Endothelial cell of umbilical vein (primary cell): ENCODE measurements around the gene MYH11. TPM values are rescaled to one million over a fixed set of nuclear protein-coding genes. Genes with fewer than 3 reads are reported as not detected.

Source experiments
- BruUV-seq: library from RNA; stranded (reverse); fragments of 400-500 nt; replicated peaks from 2 replicates; lab custom pipeline; 2021; lab: Mats Ljungman, UMichigan
- CTCF ChIA-PET: fragments of 300-600, 350-600 bp; sonication (Branson Sonifier 250); formaldehyde crosslinking; loops from one replicate; lab custom pipeline; 2021; ENCODE audit warnings: antibody characterized with exemption, inconsistent platforms; lab: Charles Lee
- POLR2A ChIA-PET: fragments of 300-600, 350-600 bp; sonication (Branson Sonifier 250); formaldehyde crosslinking; loops from one replicate; lab custom pipeline; 2021; ENCODE audit warnings: antibody characterized with exemption, inconsistent platforms; lab: Charles Lee
- DNase-seq: peaks from one replicate; pipeline ENCODE4 v3.0.0-alpha.2; 2011; ENCODE audit warnings: low read depth, low spot score
- FAIRE-seq: peaks from 2 replicates; lab custom pipeline; 2011; peaks lifted over from hg19 to GRCh38; lab: Jason Lieb, UNC
- H2AFZ ChIP-seq: 2 replicates; pipeline ENCODE4 v1.6.0; 2012; ENCODE audit warnings: low read depth, low read length, control low read depth, inconsistent platforms
- H3K27ac ChIP-seq: 2 replicates; pipeline ENCODE4 v1.5.1; 2011; ENCODE audit warnings: low read depth, mild to moderate bottlenecking, control low read depth, low read length, moderate library complexity; ENCODE audit not compliant: insufficient read depth
- H3K27me3 ChIP-seq, 2 experiments: 2 replicates each; pipeline versions ENCODE4 v1.6.0 to v1.6.1; 2011; ENCODE audit warnings: low read length in 2 of 2, mixed read lengths in 1 of 2; ENCODE audit not compliant: control insufficient read depth in 2 of 2, insufficient read depth in 2 of 2
- H3K36me3 ChIP-seq, 2 experiments: 2 replicates in 1 of 2; 3 replicates in 1 of 2; pipeline ENCODE4 v1.5.1; 2011; ENCODE audit warnings: low read length in 2 of 2, mild to moderate bottlenecking in 1 of 2, moderate library complexity in 1 of 2; ENCODE audit not compliant: control insufficient read depth in 2 of 2, insufficient read depth in 2 of 2; ENCODE audit errors: extremely low read depth in 1 of 2
- H3K4me1 ChIP-seq: 3 replicates; pipeline ENCODE4 v1.5.1; 2011; ENCODE audit warnings: mild to moderate bottlenecking, low read length; ENCODE audit not compliant: control insufficient read depth, insufficient read depth; ENCODE audit errors: extremely low read depth
- H3K4me2 ChIP-seq: 2 replicates; pipeline ENCODE4 v1.6.1; 2011; ENCODE audit warnings: low read length, control low read depth, mixed read lengths; ENCODE audit not compliant: insufficient read depth
- H3K4me3 ChIP-seq, 3 experiments: fragments of 200-600 bp in 1 of 3; sonication (generic), shearing (Covaris generic) in 1 of 3; replicated peaks in 1 of 3; 2 replicates each; pipeline ENCODE4 v1.5.1; 2011 to 2016; ENCODE audit warnings: control low read depth in 3 of 3, low read length in 3 of 3, mild to moderate bottlenecking in 2 of 3, inconsistent platforms in 1 of 3, low read depth in 1 of 3, moderate library complexity in 1 of 3; ENCODE audit not compliant: insufficient read depth in 1 of 3
- H3K79me2 ChIP-seq: 2 replicates; pipeline ENCODE4 v1.6.0; 2012; ENCODE audit warnings: low read length, inconsistent platforms; ENCODE audit not compliant: control insufficient read depth, insufficient read depth
- H3K9ac ChIP-seq: replicated peaks from 2 replicates; pipeline ENCODE3; 2011; ENCODE audit warnings: low read length, control low read depth; ENCODE audit not compliant: insufficient read depth; ENCODE audit errors: extremely low read depth
- H3K9me1 ChIP-seq: replicated peaks from 3 replicates; pipeline ENCODE4 v1.6.0; 2011; ENCODE audit warnings: mild to moderate bottlenecking, low read length; ENCODE audit not compliant: control insufficient read depth, insufficient read depth; ENCODE audit errors: extremely low read depth
- H3K9me3 ChIP-seq: replicated peaks from 2 replicates; pipeline ENCODE4 v1.5.1; 2012; ENCODE audit warnings: low read length, inconsistent platforms; ENCODE audit not compliant: control insufficient read depth, insufficient read depth
- H4K20me1 ChIP-seq: replicated peaks from 2 replicates; pipeline ENCODE3; 2011; ENCODE audit warnings: mild to moderate bottlenecking, low read length; ENCODE audit not compliant: control insufficient read depth, insufficient read depth; ENCODE audit errors: extremely low read depth
- EZH2 ChIP-seq: IDR thresholded peaks from 2 replicates; pipeline ENCODE4 v1.6.1; 2012; ENCODE audit warnings: borderline replicate concordance, low read depth, mild to moderate bottlenecking, moderate library complexity, low read length, inconsistent platforms; ENCODE audit not compliant: severe bottlenecking
- FOS ChIP-seq: IDR thresholded peaks from 2 replicates; pipeline ENCODE4 v1.6.1; 2011; ENCODE audit warnings: mild to moderate bottlenecking, low read length, moderate library complexity, borderline replicate concordance; ENCODE audit not compliant: insufficient read depth
- GATA2 ChIP-seq: IDR thresholded peaks from 2 replicates; pipeline ENCODE4 v1.7.0; 2011; ENCODE audit warnings: low read depth, mild to moderate bottlenecking, moderate library complexity, mixed read lengths, low read length; ENCODE audit not compliant: insufficient read length, insufficient read depth
- JUN ChIP-seq: IDR thresholded peaks from 2 replicates; pipeline ENCODE4 v1.6.1; 2011; ENCODE audit warnings: borderline replicate concordance, low read depth; ENCODE audit not compliant: insufficient read length, insufficient read depth
- MYC ChIP-seq: IDR thresholded peaks from one replicate; pipeline ENCODE4 v1.6.1; 2011; ENCODE audit warnings: mild to moderate bottlenecking, low read depth, low read length
- POLR2A ChIP-seq: IDR thresholded peaks from 2 replicates; pipeline ENCODE4 v1.6.1; 2012; ENCODE audit warnings: low read depth, mild to moderate bottlenecking, control low read depth, low read length
- dilution Hi-C: fragments of 300-500 bp; cut with MboI; formaldehyde crosslinking; loops from one replicate; pipeline ENCODE4 v1.15.0; 2019; ENCODE audit warnings: low sequenced_read_pairs; ENCODE audit not compliant: extremely low pct_ligation_motif_present
- intact Hi-C: fragments of 100-400 bp; cut with micrococcal nuclease; formaldehyde crosslinking; loops from one replicate; pipeline ENCODE4 v1.10.0; 2022
- polyA plus RNA-seq, 4 experiments: library from polyadenylated mRNA; depleted of rRNA in 3 of 4; stranded (reverse) in 3 of 4; unstranded in 1 of 4; fragments of >200 nt; gene quantifications; 2 replicates each; pipeline versions ENCODE4 v1.2.1 to v1.2.3, GENCODE V29; 2011 to 2012; ENCODE audit warnings: missing spikeins in 1 of 4
- total RNA-seq: library from RNA; stranded (reverse); gene quantifications from 2 replicates; pipeline ENCODE4 v1.2.3, GENCODE V29; 2021
- TF ChIP-seq, protein P1 (sequence below), 2 donors: IDR thresholded peaks; 1 replicate in 1 of 2; 2 replicates in 1 of 2; pipeline ENCODE4 v1.5.1; 2011; ENCODE audit warnings: low read length in 2 of 2, mild to moderate bottlenecking in 2 of 2, moderate library complexity in 2 of 2, control low read depth in 1 of 2, inconsistent platforms in 1 of 2, low read depth in 1 of 2; ENCODE audit not compliant: insufficient read depth in 1 of 2; ENCODE audit errors: extremely low read depth in 1 of 2

MYH11 gene
- total and polyA plus RNA-seq, 2 donors (not counting 3 experiments of a cell fraction or from before 2014, with no cell fraction given) = not detected

GRCh38 chr16:15855704-15856003, 1.2 kb downstream of the MYH11 start:
- dilution Hi-C loops (no loop called here), intact Hi-C loops (no loop called here)
- ChIA-PET POLR2A (no interaction called here), CTCF (interaction anchor here (1.0 kb wide), 1 partner anchor 19 kb away, joined by 3 read pairs; no protein-coding TSS in a partner anchor)
- Histone ChIP-seq H3K4me2 (no peak overlapping the region), H2AFZ (no peak overlapping the region), H3K36me3 (no peaks in the 10 kb centered on the region), H3K9ac (no peak overlapping the region), H3K79me2 (no peaks in the 10 kb centered on the region), H3K4me3 (no peak overlapping the region), H4K20me1 (no peaks in the 10 kb centered on the region), H3K4me1 (peaks cover 11% of the 10 kb centered on the region), H3K27me3 (peaks cover 36 to 41% of the 10 kb centered on the region in 2 experiments), H3K9me3 (no peaks in the 10 kb centered on the region), H3K9me1 (no peaks in the 10 kb centered on the region), H3K27ac (no peak overlapping the region)
- FAIRE-seq (no peak), DNase-seq (no peak)
- TF ChIP-seq EZH2 = no peak
- no TSS peak for BruUV-seq

DNA sequence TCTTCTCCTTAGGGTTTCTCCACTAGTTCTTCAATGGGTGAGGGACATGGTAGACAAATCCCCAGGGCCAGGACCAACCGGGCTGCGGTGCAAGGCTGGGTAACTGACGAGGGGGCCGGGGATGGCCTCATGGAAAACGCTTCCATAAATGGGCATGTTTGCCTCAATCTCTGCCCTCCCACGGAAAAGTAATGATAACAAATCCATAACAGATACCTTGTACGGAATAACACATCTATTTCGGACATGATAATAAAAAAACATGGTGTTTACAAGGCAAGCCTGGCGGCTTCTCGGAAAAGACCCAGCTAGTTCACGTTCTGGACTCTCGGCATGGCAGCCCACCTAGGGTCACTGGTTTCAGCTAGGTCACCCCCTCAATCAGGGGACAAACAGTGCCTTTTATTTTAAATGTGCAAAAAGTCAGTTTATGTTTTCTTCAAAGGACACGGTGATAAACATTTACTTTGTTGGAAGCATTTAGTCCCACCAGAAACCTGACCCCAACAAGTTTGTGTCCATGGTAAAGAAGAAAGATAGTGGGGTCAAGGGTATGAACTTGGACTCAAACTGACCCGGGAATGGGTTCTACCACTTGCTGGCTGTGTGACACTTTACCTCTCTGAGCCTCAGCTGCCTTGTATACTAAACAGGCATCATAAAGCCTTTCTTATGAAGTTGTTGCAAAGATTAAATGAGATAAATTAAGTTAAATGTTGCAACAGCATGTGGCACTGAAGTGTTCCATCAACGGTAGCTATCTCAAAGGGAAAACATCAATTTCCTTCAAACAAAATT, 1.7 kb downstream of the MYH11 start:
- H3K79me2 ChIP-seq = no peaks in the 10 kb centered on the region
- intact Hi-C loops (no loop called here), dilution Hi-C loops (no loop called here)
- H4K20me1 ChIP-seq = no peaks in the 10 kb centered on the region
- ChIA-PET POLR2A (no interaction called here), CTCF (interaction anchor here (1.0 kb wide), 1 partner anchor 19 kb away, joined by 3 read pairs; no protein-coding TSS in a partner anchor)
- H3K9ac ChIP-seq = no peak overlapping the region
- peaks cover 36 to 41% of the 10 kb centered on the region in 2 experiments for H3K27me3 ChIP-seq
- H3K4me2 ChIP-seq = no peak overlapping the region
- H3K4me3 ChIP-seq = no peak overlapping the region
- no peaks in the 10 kb centered on the region for H3K9me3 ChIP-seq
- no peak for TF ChIP-seq GATA2
- TF ChIP-seq, protein P1, sequence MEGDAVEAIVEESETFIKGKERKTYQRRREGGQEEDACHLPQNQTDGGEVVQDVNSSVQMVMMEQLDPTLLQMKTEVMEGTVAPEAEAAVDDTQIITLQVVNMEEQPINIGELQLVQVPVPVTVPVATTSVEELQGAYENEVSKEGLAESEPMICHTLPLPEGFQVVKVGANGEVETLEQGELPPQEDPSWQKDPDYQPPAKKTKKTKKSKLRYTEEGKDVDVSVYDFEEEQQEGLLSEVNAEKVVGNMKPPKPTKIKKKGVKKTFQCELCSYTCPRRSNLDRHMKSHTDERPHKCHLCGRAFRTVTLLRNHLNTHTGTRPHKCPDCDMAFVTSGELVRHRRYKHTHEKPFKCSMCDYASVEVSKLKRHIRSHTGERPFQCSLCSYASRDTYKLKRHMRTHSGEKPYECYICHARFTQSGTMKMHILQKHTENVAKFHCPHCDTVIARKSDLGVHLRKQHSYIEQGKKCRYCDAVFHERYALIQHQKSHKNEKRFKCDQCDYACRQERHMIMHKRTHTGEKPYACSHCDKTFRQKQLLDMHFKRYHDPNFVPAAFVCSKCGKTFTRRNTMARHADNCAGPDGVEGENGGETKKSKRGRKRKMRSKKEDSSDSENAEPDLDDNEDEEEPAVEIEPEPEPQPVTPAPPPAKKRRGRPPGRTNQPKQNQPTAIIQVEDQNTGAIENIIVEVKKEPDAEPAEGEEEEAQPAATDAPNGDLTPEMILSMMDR (IDR thresholded peaks at IDR 0.05; ENCODE audit: extremely low read depth in 1 of 2, insufficient read depth in 1 of 2, low read depth in 1 of 2, low read length in 2 of 2) = no peak
- TF ChIP-seq MYC = no peak
- no peak for TF ChIP-seq JUN
- no peak for TF ChIP-seq FOS
- TF ChIP-seq POLR2A = no peak
- TF ChIP-seq EZH2 = no peak
- no peak for DNase-seq
- no peak overlapping the region for H2AFZ ChIP-seq
- no peaks in the 10 kb centered on the region for H3K9me1 ChIP-seq
- BruUV-seq = no TSS peak
- peaks cover 11% of the 10 kb centered on the region for H3K4me1 ChIP-seq
- FAIRE-seq = no peak
- H3K27ac ChIP-seq = no peak overlapping the region
- H3K36me3 ChIP-seq = no peaks in the 10 kb centered on the region
